H4 (cell line): ENCODE results near the gene IFIT1. TPM values are rescaled to one million over a fixed set of nuclear protein-coding genes. Genes with fewer than 3 reads are reported as not detected.
"Not testable (repeated sequence)": the region's sequence is repeated elsewhere in the genome, so short reads cannot be mapped to it uniquely, and the experiment has no call there.

ENCODE experiments used
- DNase-seq: peaks from one replicate; pipeline ENCODE4 v3.0.0-alpha.2; 2015; ENCODE audit warnings: low spot score
- total RNA-seq: library from RNA; depleted of rRNA; stranded (reverse); fragments of >200 nt; shearing (Covaris generic); gene quantifications from 2 replicates; pipeline ENCODE4 v1.2.3, GENCODE V29; 2014; rRNA removed

IFIT1 gene
- total RNA-seq: 102 and 123 TPM in 2 replicates

DNA sequence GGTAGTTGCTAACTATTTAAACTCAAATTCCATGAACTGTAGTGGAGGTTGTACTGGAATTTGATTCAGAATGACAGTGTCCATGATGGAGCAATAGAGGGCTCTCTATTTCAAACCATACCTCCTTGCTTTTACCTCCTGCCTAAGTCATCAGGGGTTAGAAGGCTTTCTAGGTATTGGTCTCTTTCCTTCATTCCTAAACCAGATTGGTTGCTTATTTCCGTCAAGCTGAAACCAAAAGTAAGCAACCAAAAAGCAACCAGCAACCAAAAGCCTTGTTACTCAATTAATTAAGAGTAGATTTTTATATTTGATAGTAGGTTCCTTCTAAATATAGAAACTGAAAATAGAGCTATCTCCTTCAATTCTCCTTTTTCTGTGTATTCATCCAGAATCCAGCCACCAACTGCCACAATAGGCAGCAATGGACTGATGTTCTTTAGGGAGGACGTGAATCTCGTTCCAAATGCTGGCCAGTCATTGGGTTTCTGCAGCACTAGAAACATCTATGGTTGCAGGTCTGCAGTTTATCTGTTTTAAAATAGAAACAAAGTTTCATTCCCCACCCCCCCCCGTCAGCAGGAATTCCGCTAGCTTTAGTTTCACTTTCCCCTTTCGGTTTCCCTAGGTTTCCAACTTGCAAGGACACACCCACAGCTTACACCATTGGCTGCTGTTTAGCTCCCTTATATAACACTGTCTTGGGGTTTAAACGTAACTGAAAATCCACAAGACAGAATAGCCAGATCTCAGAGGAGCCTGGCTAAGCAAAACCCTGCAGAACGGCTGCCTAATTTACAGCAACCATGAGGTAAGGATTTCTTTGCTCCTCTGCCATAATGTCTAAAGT lies at the start of gene IFIT1:
Gene IFIT1 (plus strand): TSS at position 717 of the 850 bp plus-strand sequence. CDS start 90 bp downstream, at position 807.
- peak; percentile 95 for DNase-seq

- no peak for DNase-seq
Observed at GRCh38 chr10:89343089-89343767, 49.2 kb upstream of the IFIT1 start.

DNA sequence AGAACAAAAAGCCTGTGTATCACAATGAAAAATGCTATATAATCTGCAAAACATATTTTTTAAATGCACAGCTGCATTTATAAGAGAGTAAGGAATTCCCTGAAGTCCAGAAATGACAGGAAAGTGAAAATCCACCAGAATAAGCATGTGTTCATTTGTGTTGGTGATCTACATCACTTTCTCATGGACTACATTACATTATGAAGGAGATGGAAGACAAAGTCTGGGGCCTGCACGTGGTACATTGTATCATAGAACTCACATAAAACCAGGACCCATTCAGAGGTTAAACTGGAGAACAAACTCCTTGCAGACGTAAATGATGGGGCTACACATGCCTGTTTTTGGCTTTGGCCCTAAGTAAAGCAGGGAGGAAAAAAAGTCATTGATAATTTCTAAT lies 48.3 kb upstream of the IFIT1 start:
- no peak for DNase-seq

GRCh38 chr10:89345367-89346000 lies 46.9 kb upstream of the IFIT1 start:
- DNase-seq: no peak

DNA sequence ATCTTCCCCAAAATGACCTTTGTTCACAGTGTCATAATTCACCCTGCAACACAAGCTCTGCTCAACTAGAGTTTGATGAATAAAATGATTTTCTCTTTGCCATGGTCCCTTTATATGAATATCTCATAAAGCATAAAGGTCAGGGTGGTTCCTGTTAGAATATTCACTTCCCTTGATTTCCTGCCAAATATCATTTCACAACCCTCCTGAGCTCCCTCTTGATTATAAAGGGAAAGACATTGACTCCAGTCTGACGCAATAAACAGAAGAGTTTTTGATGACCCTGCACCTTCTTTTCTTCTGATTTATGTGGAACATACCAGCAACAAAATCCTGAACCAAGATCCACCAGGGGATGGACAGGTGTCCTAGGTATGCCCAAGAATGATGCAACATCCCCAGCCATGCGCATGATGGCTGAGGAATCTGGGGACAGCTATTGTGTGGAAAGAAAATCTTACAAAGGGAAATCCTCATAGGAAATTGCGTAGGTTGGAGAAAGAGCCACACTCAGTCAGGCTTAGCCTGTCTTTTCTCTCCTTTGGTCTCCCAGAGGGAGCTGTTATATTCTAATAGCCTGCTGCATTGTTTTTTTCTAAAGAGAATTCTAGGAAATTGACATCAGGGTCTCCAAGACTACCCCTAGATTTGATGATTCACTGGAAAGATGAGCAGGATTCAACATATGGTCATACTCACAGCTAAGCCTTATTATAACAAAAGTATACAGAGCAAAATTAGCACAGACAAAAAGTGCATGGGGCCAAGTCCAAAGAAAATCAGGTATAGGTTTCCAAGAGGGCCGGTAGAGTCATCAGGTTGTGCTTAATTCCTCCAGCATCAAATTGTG lies 45.8 kb upstream of the IFIT1 start:
- no peak for DNase-seq

DNA sequence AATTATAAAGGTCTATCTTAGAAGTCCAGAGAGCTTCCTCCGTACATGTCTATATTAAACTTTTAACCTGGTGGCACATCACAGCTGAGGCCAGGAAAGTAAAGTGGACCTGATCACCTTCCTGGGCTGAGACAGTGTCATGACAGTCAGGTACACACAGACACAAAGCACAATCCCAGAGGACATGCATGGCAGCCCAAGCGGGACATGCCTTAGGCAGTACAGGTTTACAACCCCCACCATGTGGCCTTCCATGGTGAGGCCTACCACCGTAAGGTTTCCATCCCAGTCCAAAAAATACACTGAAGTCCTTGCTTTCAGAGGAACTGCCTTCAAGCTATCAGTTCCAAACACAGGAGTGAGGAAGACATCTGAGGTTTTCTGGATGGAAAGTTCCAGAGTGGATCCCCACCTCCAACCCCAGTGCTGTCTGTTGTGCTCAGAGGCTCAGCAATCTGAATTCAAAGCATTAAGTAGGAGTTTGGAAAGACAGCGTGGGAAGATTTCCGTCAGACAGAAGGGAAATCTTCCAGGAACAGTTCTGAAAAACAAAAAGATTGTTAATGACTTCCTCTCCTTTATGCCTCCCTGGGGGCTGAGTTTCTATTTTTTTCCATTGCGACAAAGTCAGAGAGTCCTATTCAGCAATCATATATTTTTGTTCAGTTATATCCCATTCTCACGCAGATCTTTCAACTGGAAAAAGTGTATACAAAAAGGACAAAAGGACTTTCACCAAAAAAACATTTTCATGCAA lies 44.5 kb upstream of the IFIT1 start:
- no peak for DNase-seq

GRCh38 chr10:89348481-89348880 lies 43.9 kb upstream of the IFIT1 start:
- DNase-seq: no peak

- DNase-seq: no peak
Observed at GRCh38 chr10:89348975-89349374, 43.4 kb upstream of the IFIT1 start.

DNA sequence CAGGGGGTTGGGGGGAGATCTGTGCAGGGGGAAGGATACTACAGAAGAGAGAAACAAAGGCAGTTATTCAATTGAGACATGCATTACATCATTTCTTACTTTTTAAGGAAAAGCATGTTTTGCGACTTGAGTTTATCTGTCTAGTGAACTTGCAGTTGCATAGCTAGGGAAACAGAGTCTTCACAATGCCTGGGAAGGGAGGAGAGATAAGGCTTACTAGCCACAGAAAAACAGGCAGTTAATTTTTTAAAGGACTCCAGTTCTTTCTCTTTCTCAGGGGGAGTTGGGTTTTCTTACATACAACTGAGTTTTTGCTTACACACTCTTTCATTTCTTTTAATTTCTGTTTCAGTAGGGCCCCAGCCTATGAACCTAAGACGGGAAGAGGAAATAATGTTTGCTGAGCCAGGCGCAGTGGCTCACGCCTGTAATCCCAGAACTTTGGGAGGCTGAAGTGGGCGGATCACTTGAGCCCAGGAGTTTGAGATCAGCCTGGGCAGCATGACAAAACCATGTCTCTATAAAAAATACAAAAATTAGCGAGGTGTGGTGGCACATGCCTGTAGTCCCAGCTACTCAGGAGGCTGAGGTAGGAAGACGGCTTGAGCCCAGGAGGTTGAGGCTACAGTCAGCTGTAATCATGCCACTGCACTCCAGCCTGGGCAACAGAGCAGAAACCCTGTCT lies 41.6 kb upstream of the IFIT1 start:
- DNase-seq: not testable (repeated sequence)

GRCh38 chr10:89351412-89351779 lies 41.0 kb upstream of the IFIT1 start:
- DNase-seq: no peak

- DNase-seq: peak; percentile 50
Observed at GRCh38 chr10:89351780-89352597, 40.4 kb upstream of the IFIT1 start.

GRCh38 chr10:89352802-89353201 lies 39.6 kb upstream of the IFIT1 start:
- no peak for DNase-seq

DNA sequence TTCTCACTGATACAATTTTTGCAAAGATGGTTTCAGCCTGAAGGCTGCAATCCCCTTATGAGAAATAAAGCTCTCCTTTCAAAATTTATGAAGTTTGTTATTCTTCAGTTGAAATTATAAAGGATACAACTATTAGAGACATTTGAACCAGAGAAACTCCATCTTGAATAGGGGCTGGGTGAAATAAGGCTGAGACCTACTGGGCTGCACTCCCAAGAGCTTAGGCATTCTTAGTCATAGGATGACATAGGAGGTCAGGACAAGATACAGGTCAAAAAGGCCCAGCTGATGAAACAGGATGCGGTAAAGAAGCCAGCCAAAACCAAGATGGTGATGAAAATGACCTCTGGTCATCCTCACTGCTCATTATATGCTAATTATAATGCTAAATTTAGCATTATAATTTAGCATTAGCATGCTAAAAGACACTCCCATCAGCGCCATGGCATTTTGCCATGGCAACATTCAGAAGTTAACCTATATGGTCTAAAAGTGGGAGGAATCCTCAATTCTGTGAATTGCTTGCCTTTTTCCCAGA lies 37.0 kb upstream of the IFIT1 start:
- DNase-seq: no peak

- DNase-seq: no peak
Observed at GRCh38 chr10:89357096-89357495, 35.3 kb upstream of the IFIT1 start.

DNA sequence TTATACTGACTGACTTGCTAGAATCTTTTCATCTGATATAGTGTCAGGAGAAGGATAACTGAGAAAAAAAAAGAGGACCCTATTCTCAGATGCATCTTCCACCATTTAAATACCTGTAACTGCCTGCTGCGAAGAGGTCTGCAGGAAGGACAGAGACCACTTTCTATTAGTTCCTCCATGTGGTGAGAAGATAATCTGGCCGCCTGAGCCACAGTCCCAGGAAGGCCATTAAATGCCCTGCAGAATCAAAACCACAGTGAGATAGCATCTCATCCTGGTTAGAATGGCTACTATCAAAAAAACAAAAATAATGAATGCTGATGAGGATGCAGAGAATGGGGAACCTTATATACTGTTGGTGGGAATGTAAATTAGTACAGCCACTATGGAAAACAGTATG lies 34.4 kb upstream of the IFIT1 start:
- no peak for DNase-seq

DNA sequence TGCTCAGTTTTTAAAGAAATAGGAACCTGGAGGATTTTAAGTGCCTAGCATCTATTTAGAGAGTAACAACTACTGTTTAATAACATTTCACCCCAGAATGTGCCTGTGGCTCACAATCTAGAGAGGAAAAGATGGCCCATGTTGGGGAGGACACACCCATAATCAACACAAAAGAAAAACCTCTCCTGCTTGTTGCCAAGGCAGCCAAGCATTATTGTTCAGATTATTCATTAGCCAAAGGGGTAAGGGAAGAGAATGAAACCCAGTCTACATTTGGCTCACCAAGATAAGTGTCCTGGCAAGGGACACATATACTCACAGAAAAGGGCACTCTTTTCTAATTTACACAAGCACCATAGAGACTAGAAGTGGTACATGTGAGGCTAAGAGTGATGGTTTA lies 32.3 kb upstream of the IFIT1 start:
- DNase-seq: no peak

DNA sequence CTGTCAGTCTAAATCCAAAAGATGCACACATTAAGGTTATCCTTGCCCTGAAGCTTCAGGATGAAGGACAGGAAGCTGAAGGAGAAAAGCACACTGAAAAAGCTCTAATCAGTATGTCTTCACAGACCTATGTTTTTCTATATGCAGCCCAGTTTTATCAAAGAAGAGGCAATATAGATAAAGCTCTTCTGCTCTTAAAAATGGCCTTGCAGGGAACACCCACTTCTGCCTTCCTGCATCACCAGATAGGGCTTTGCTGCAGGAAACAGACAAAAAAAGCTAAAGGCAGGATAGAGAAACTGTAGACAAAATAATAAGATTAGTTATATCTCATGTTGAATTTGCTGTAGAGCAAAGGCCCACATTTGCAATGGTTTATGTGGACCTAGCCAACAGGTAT lies 29.5 kb upstream of the IFIT1 start:
- no peak for DNase-seq

GRCh38 chr10:89363729-89364442 lies 28.5 kb upstream of the IFIT1 start:
- no peak for DNase-seq

- DNase-seq: no peak
Observed at GRCh38 chr10:89364531-89364930, 27.9 kb upstream of the IFIT1 start.
